ENCODE measurements around the gene PLEKHF1. TPM values are rescaled to one million over a fixed set of nuclear protein-coding genes. Genes with fewer than 3 reads are reported as not detected.

PLEKHF1 gene
- total RNA-seq, 4 donors from 2014 or later, result 28.6 to 49.1 (median 38.8) TPM

DNA sequence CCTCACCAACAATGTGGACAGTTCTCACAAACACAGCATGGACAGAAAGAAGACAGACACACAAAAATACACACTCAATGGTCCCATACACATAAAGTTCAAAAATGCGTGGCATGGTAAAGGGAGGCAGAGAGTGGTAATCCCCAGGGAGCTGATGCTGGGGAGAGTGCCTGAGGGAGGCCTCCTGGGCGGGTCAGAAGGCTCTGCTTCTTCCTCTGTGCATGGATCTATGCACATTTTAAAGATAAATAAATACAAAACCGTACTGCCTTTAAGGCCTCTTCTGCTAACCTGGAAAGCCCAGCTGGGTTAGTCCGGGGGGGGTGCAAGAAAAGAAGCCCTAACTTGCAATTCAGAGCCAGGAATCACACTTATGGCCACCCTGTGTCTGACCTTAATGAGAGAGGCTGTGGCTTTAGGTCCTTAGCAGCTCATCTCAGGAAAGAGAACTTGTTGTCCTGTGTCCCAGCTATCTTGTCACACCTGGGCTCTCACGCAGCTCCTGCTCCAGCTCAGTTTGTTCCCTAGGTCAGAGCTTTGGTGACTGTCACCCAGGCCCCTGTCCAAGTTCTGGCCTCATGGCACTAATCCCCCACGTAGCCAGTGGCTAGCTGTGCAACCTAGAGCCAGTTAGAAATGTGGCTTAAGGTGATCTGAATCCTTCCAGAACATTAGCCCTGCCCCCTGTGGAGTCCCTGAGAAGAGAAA is 30.7 kb upstream of the PLEKHF1 start:
- Histone ChIP-seq H3K27ac (no peak overlapping the region), H3K4me3 (no peak overlapping the region), H3K27me3 (peaks cover 2% of the 10 kb centered on the region), H3K4me1 (no peaks in the 10 kb centered on the region), H3K36me3 (no peaks in the 10 kb centered on the region), H3K9me3 (peaks cover 0 to 4% (median 0%) of the 10 kb centered on the region in 3 donors)
- 56 to 70% methylated on average over 4 of the region's 6 CpGs for WGBS, 2 donors (ENCODE audit: low coverage in 1 of 2)
- no peak for ATAC-seq
- TF ChIP-seq EP300 (IDR thresholded peaks at IDR 0.05), result no peak
- TF ChIP-seq POLR2AphosphoS5 (IDR thresholded peaks at IDR 0.05), result no peak
- TF ChIP-seq, protein P1, sequence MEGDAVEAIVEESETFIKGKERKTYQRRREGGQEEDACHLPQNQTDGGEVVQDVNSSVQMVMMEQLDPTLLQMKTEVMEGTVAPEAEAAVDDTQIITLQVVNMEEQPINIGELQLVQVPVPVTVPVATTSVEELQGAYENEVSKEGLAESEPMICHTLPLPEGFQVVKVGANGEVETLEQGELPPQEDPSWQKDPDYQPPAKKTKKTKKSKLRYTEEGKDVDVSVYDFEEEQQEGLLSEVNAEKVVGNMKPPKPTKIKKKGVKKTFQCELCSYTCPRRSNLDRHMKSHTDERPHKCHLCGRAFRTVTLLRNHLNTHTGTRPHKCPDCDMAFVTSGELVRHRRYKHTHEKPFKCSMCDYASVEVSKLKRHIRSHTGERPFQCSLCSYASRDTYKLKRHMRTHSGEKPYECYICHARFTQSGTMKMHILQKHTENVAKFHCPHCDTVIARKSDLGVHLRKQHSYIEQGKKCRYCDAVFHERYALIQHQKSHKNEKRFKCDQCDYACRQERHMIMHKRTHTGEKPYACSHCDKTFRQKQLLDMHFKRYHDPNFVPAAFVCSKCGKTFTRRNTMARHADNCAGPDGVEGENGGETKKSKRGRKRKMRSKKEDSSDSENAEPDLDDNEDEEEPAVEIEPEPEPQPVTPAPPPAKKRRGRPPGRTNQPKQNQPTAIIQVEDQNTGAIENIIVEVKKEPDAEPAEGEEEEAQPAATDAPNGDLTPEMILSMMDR (IDR thresholded peaks at IDR 0.05), result no peak
- no peak for TF ChIP-seq POLR2A (IDR thresholded peaks at IDR 0.05)

DNA sequence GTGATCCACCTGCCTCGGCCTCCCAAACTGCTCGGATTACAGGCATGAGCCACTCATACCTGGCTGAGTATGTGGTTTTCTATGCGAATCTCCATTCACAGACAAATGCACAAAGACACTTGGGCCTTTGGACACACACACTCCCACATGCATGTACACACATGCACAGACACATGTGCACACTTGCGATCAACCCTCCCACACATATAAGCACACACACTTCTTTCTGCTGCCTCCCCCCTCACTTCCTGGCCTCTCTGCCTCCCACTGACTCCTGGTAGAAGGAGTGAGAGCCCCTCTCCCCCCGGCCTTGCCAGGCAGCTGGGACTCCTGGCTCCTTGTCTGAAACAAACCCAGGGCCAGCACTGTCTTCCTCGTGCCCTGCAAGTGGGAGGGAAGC is 29.3 kb upstream of the PLEKHF1 start:
- Histone ChIP-seq H3K36me3 (no peaks in the 10 kb centered on the region), H3K4me1 (no peaks in the 10 kb centered on the region), H3K4me3 (no peak overlapping the region), H3K27ac (no peak overlapping the region), H3K9me3 (peaks cover 0 to 4% (median 0%) of the 10 kb centered on the region in 3 donors), H3K27me3 (peaks cover 7% of the 10 kb centered on the region)
- no peak for ATAC-seq
- WGBS, 2 donors (ENCODE audit: low coverage in 1 of 2), result 90 to 95% methylated on average over 3 to 5 of the region's 6 CpGs
- no peak for TF ChIP-seq EP300 (IDR thresholded peaks at IDR 0.05)
- TF ChIP-seq, protein P1 (IDR thresholded peaks at IDR 0.05), result no peak
- TF ChIP-seq POLR2AphosphoS5 (IDR thresholded peaks at IDR 0.05), result no peak
- TF ChIP-seq POLR2A (IDR thresholded peaks at IDR 0.05), result no peak

DNA sequence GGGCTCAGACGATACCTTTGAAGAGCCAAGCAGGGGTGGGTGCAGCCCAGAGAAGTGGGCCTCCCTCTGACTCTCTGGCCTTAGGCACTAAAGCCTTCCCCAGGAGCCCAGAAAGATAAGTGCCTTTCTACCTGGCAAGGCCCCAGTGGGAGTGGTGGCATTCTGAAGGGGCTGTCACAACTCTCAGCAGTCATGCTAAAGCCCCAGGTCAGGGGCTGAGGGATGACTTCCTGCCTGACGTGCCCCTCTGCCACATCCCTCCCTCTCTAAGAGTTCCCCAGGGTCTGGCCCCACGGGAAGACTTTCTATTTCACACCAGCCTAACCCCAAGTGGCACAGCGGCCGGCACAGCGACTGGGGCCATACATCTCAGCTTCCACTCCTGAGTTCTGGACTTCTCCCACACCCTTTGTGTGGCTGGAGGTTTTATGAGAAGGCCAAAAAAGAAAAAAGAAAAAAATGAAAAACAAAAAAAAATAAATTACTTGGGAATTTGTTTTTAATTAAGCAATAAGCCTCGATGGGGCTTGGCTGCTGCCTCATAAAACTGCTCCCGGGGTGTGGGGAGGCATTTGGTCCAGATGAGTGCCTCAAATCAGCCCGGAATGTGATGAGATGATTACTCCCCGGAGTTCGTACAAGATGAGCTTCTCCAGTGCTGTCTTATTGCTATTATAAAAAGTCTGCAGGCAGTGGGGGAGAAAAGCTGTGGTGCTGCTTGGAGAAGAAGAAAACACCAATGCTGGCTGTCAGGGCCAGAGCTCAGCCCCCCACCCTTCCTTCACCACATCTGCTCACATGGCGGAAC is 28.5 kb upstream of the PLEKHF1 start:
- no peaks in the 10 kb centered on the region for H3K36me3 ChIP-seq
- 58 to 62% methylated on average over 2 to 6 of the region's 12 CpGs for WGBS, 2 donors (ENCODE audit: low coverage in 1 of 2)
- peaks cover 7% of the 10 kb centered on the region for H3K27me3 ChIP-seq
- H3K4me3 ChIP-seq, result no peak overlapping the region
- ATAC-seq, result no peak
- no peaks in the 10 kb centered on the region for H3K4me1 ChIP-seq
- H3K27ac ChIP-seq, result no peak overlapping the region
- peaks cover 0 to 4% (median 0%) of the 10 kb centered on the region in 3 donors for H3K9me3 ChIP-seq
- TF ChIP-seq POLR2AphosphoS5 (IDR thresholded peaks at IDR 0.05), result no peak
- no peak for TF ChIP-seq POLR2A (IDR thresholded peaks at IDR 0.05)
- TF ChIP-seq, protein P1 (IDR thresholded peaks at IDR 0.05), result no peak
- no peak for TF ChIP-seq EP300 (IDR thresholded peaks at IDR 0.05)

- ATAC-seq, result no peak
- Histone ChIP-seq H3K27ac (no peak overlapping the region), H3K4me1 (no peaks in the 10 kb centered on the region), H3K27me3 (peaks cover 7% of the 10 kb centered on the region), H3K9me3 (peaks cover 0 to under 1% (median 0%) of the 10 kb centered on the region in 3 donors), H3K4me3 (no peak overlapping the region), H3K36me3 (no peaks in the 10 kb centered on the region)
- 77 to 85% methylated on average over 4 to 7 of the region's 8 CpGs for WGBS, 2 donors (ENCODE audit: low coverage in 1 of 2)
- TF ChIP-seq EP300 (IDR thresholded peaks at IDR 0.05) (no peak), POLR2AphosphoS5 (IDR thresholded peaks at IDR 0.05) (no peak), POLR2A (IDR thresholded peaks at IDR 0.05) (no peak)
- TF ChIP-seq, protein P1 (IDR thresholded peaks at IDR 0.05), result no peak
These were observed 26.2 kb upstream of the PLEKHF1 start for GRCh38 chr19:29639086-29639485.

All from gastroesophageal sphincter (tissue), 4 donors.